NOMO-1 treated with DMSO at 0.1 percent for 48 hours (cell line): ENCODE data around the gene SMC1A.
"Not testable (repeated sequence)": the region's sequence is repeated elsewhere in the genome, so short reads cannot be mapped to it uniquely, and the experiment has no call there.

ENCODE experiments used
- DNase-seq: peaks from one replicate; lab custom pipeline; 2025; ENCODE audit not compliant: unreplicated experiment; lab: John Stamatoyannopoulos, UW

SMC1A gene

GRCh38 chrX:53422086-53422860 is at the start of gene SMC1A:
Gene SMC1A (minus strand): TSS chrX:53422654. CDS start chrX:53422600, 54 bp downstream.
- DNase-seq, result peak; percentile 91

GRCh38 chrX:53471346-53471745 is 48.9 kb upstream of the SMC1A start:
- DNase-seq, result no peak

GRCh38 chrX:53468659-53469058 is 46.2 kb upstream of the SMC1A start:
- DNase-seq, result not testable (repeated sequence)

- DNase-seq, result no peak
Observed at GRCh38 chrX:53458082-53458481, 35.6 kb upstream of the SMC1A start.

- peak; percentile 66 for DNase-seq
Observed at GRCh38 chrX:53456254-53456653, 33.8 kb upstream of the SMC1A start.

- peak; percentile 19 for DNase-seq
Observed at GRCh38 chrX:53452812-53453211, 30.4 kb upstream of the SMC1A start.

GRCh38 chrX:53449632-53450031 is 27.2 kb upstream of the SMC1A start:
- no peak for DNase-seq

GRCh38 chrX:53447441-53447840 is 25.0 kb upstream of the SMC1A start:
- DNase-seq, result no peak

GRCh38 chrX:53445977-53446376 is 23.5 kb upstream of the SMC1A start:
- DNase-seq, result peak; percentile 40

- peak; percentile 64 for DNase-seq
Observed at GRCh38 chrX:53442322-53442631, 19.8 kb upstream of the SMC1A start.

GRCh38 chrX:53441531-53442321 is 19.3 kb upstream of the SMC1A start:
- peak; percentile 67 for DNase-seq

GRCh38 chrX:53440621-53441517 is 18.4 kb upstream of the SMC1A start:
- DNase-seq, result peak; percentile 87

- DNase-seq, result peak; percentile 41
Observed at GRCh38 chrX:53440101-53440500, 17.6 kb upstream of the SMC1A start.

- no peak for DNase-seq
Observed at GRCh38 chrX:53438832-53439230, 16.4 kb upstream of the SMC1A start.

- DNase-seq, result no peak
Observed at GRCh38 chrX:53438174-53438831, 15.8 kb upstream of the SMC1A start.

GRCh38 chrX:53437206-53437605 is 14.8 kb upstream of the SMC1A start:
- no peak for DNase-seq

- DNase-seq, result peak; percentile 62
Observed at GRCh38 chrX:53435997-53436396, 13.5 kb upstream of the SMC1A start.

GRCh38 chrX:53433651-53434639 is 11.5 kb upstream of the SMC1A start, which contains the start of gene HSD17B10:
Gene HSD17B10 (minus strand): TSS chrX:53434370. CDS start chrX:53434345, 25 bp downstream.
- peak; percentile 90 for DNase-seq

- DNase-seq, result no peak
Observed at GRCh38 chrX:53430231-53430630, 7.8 kb upstream of the SMC1A start.
